H1 (cell line): ENCODE data around the gene CFAP97. TPM values are rescaled to one million over a fixed set of nuclear protein-coding genes. Genes with fewer than 3 reads are reported as not detected.

ENCODE experiments used
- CTCF ChIA-PET: fragments of 300-600 bp; sonication (Branson Sonifier 250); formaldehyde crosslinking; loops from one replicate; lab custom pipeline; 2021; ENCODE audit not compliant: partially characterized antibody; lab: Charles Lee
- POLR2A ChIA-PET: fragments of 300-600 bp; sonication (Branson Sonifier 250); formaldehyde crosslinking; loops from one replicate; lab custom pipeline; 2021; ENCODE audit warnings: inconsistent platforms; ENCODE audit not compliant: partially characterized antibody; lab: Charles Lee
- DNase-seq, 2 experiments: peaks; one replicate each; pipeline versions ENCODE4 v3.0.0 to v3.0.0-alpha.2; 2010 to 2022; ENCODE audit warnings: low spot score in 2 of 2, low read depth in 1 of 2, mixed read lengths in 1 of 2
- FAIRE-seq: peaks from 2 replicates; lab custom pipeline; 2011; peaks lifted over from hg19 to GRCh38; lab: Jason Lieb, UNC
- H2AFZ ChIP-seq: 2 replicates; pipeline ENCODE4 v1.8.1; 2012; ENCODE audit warnings: low read length, inconsistent platforms
- H2AK5ac ChIP-seq: 2 replicates; pipeline ENCODE4 v1.6.1; 2013; ENCODE audit warnings: low read depth, low read length
- H2BK120ac ChIP-seq: replicated peaks from 2 replicates; pipeline ENCODE3; 2013; ENCODE audit warnings: low read depth, low read length, inconsistent platforms
- H2BK12ac ChIP-seq: 2 replicates; pipeline ENCODE4 v1.6.1; 2013; ENCODE audit warnings: low read depth, low read length
- H2BK15ac ChIP-seq: 2 replicates; pipeline ENCODE4 v1.6.1; 2013; ENCODE audit warnings: low read length
- H2BK20ac ChIP-seq: 2 replicates; pipeline ENCODE4 v1.6.1; 2013; ENCODE audit warnings: low read length
- H2BK5ac ChIP-seq: 2 replicates; pipeline ENCODE4 v1.6.1; 2013; ENCODE audit warnings: low read depth, low read length
- H3K14ac ChIP-seq: 2 replicates; pipeline ENCODE4 v1.6.1; 2013; ENCODE audit warnings: inconsistent platforms; ENCODE audit not compliant: insufficient read length
- H3K18ac ChIP-seq: 2 replicates; pipeline ENCODE4 v1.6.1; 2013; ENCODE audit warnings: low read length; ENCODE audit errors: extremely low read depth
- H3K23ac ChIP-seq: 2 replicates; pipeline ENCODE4 v1.6.1; 2013; ENCODE audit warnings: inconsistent platforms; ENCODE audit not compliant: insufficient read length
- H3K23me2 ChIP-seq: 2 replicates; pipeline ENCODE4 v1.6.1; 2013; ENCODE audit warnings: low read depth, low read length
- H3K27ac ChIP-seq: 2 replicates; pipeline ENCODE4 v1.6.1; 2011; ENCODE audit warnings: low read depth, low read length, inconsistent platforms
- H3K27me3 ChIP-seq, 4 experiments: replicated peaks in 1 of 4; 1 replicate in 1 of 4; 2 replicates in 3 of 4; pipeline versions ENCODE4 v1.6.1 to v1.8.1; 2011 to 2013; ENCODE audit warnings: low read length in 3 of 4, mild to moderate bottlenecking in 3 of 4, inconsistent platforms in 2 of 4, mixed read lengths in 2 of 4, moderate library complexity in 1 of 4; ENCODE audit not compliant: control insufficient read depth in 3 of 4, insufficient read depth in 3 of 4; ENCODE audit errors: extremely low read depth in 1 of 4
- H3K36me3 ChIP-seq, 4 experiments: 2 replicates each; pipeline versions ENCODE4 v1.6.1 to v1.8.1; 2011 to 2013; ENCODE audit warnings: mild to moderate bottlenecking in 4 of 4, low read length in 3 of 4, moderate library complexity in 2 of 4, control low read depth in 1 of 4, inconsistent platforms in 1 of 4; ENCODE audit not compliant: insufficient read depth in 4 of 4, control insufficient read depth in 2 of 4
- H3K4ac ChIP-seq: replicated peaks from 2 replicates; pipeline ENCODE3; 2013; ENCODE audit warnings: low read length, low read depth, mixed read lengths, inconsistent platforms; ENCODE audit not compliant: insufficient read length
- H3K4me1 ChIP-seq, 4 experiments: replicated peaks in 1 of 4; 1 replicate in 1 of 4; 2 replicates in 3 of 4; pipeline versions ENCODE4 v1.6.1 to v1.8.1; 2011 to 2013; ENCODE audit warnings: low read length in 3 of 4, inconsistent platforms in 2 of 4, mixed read lengths in 1 of 4; ENCODE audit not compliant: insufficient read depth in 4 of 4, control insufficient read depth in 3 of 4
- H3K4me2 ChIP-seq, 2 experiments: 2 replicates each; pipeline versions ENCODE4 v1.6.1 to v1.8.1; 2011 to 2013; ENCODE audit warnings: low read depth in 2 of 2, low read length in 2 of 2, control low read depth in 1 of 2, inconsistent platforms in 1 of 2, mild to moderate bottlenecking in 1 of 2; ENCODE audit not compliant: insufficient read depth in 1 of 2
- H3K4me3 ChIP-seq, 4 experiments: fragments of 200-600, 300-600 bp in 1 of 4; sonication (generic), shearing (Covaris generic), sonication (Bioruptor Twin) in 1 of 4; 2 replicates each; pipeline versions ENCODE4 v1.5.1 to v1.8.1; 2011 to 2016; ENCODE audit warnings: low read length in 4 of 4, low read depth in 3 of 4, control low read depth in 2 of 4, inconsistent platforms in 2 of 4, mild to moderate bottlenecking in 2 of 4, mixed read lengths in 1 of 4, moderate library complexity in 1 of 4; ENCODE audit not compliant: insufficient read depth in 2 of 4; ENCODE audit errors: extremely low read depth in 1 of 4
- H3K56ac ChIP-seq: replicated peaks from 2 replicates; pipeline ENCODE3; 2013; ENCODE audit warnings: low read depth, mild to moderate bottlenecking, mixed read lengths, low read length, inconsistent platforms; ENCODE audit not compliant: insufficient read length
- H3K79me1 ChIP-seq: 2 replicates; pipeline ENCODE4 v1.6.1; 2013; ENCODE audit warnings: low read depth, low read length, control low read depth
- H3K79me2 ChIP-seq, 2 experiments: 2 replicates each; pipeline versions ENCODE4 v1.6.1 to v1.8.1; 2012 to 2013; ENCODE audit warnings: low read length in 2 of 2, mild to moderate bottlenecking in 2 of 2, inconsistent platforms in 1 of 2; ENCODE audit not compliant: insufficient read depth in 2 of 2, control insufficient read depth in 1 of 2
- H3K9ac ChIP-seq, 4 experiments: replicated peaks in 1 of 4; 1 replicate in 1 of 4; 2 replicates in 3 of 4; pipeline versions ENCODE4 v1.6.1 to v1.8.1; 2011 to 2013; ENCODE audit warnings: low read depth in 3 of 4, low read length in 3 of 4, control low read depth in 2 of 4, mild to moderate bottlenecking in 2 of 4, moderate library complexity in 2 of 4, inconsistent platforms in 1 of 4; ENCODE audit errors: extremely low read depth in 1 of 4
- H3K9me3 ChIP-seq, 2 experiments: 2 replicates each; pipeline versions ENCODE4 v1.6.1 to v1.8.1; 2012 to 2013; ENCODE audit warnings: mild to moderate bottlenecking in 2 of 2, moderate library complexity in 2 of 2, control low read depth in 1 of 2, inconsistent platforms in 1 of 2, low read depth in 1 of 2, low read length in 1 of 2, mixed read lengths in 1 of 2; ENCODE audit not compliant: insufficient read depth in 2 of 2
- H4K20me1 ChIP-seq, 2 experiments: replicated peaks in 1 of 2; 2 replicates each; pipeline versions ENCODE3 to v1.8.1; 2011 to 2013; ENCODE audit warnings: inconsistent platforms in 2 of 2, low read length in 2 of 2, mild to moderate bottlenecking in 1 of 2; ENCODE audit not compliant: insufficient read depth in 2 of 2, control insufficient read depth in 1 of 2
- H4K5ac ChIP-seq: 2 replicates; pipeline ENCODE4 v1.6.1; 2013; ENCODE audit warnings: low read length, low read depth, mixed read lengths, inconsistent platforms; ENCODE audit not compliant: insufficient read length
- H4K8ac ChIP-seq: 2 replicates; pipeline ENCODE4 v1.8.0; 2013; ENCODE audit warnings: mild to moderate bottlenecking, moderate library complexity, low read length, inconsistent platforms; ENCODE audit not compliant: insufficient read depth; ENCODE audit errors: extremely low read depth
- H4K91ac ChIP-seq: replicated peaks from 2 replicates; pipeline ENCODE3; 2013; ENCODE audit warnings: low read length, mixed read lengths, inconsistent platforms; ENCODE audit not compliant: insufficient read length
- ATF2 ChIP-seq: IDR thresholded peaks from 2 replicates; pipeline ENCODE4 v1.6.1; 2012; ENCODE audit warnings: low read length, inconsistent platforms
- ATF3 ChIP-seq: IDR thresholded peaks from 2 replicates; pipeline ENCODE4 v1.6.1; 2011; ENCODE audit warnings: low read depth, mild to moderate bottlenecking, low read length; ENCODE audit not compliant: insufficient read depth
- CHD1 ChIP-seq: IDR thresholded peaks from 2 replicates; pipeline ENCODE4 v1.6.1; 2012; ENCODE audit warnings: low read depth, low read length, improper control_type of control experiment
- CREB1 ChIP-seq: IDR thresholded peaks from 2 replicates; pipeline ENCODE4 v1.6.1; 2012; ENCODE audit warnings: inconsistent platforms
- CTCF ChIP-seq, 3 experiments: IDR thresholded peaks; 1 replicate in 2 of 3; 2 replicates in 1 of 3; pipeline versions ENCODE4 v1.5.1 to v1.6.1; 2011; ENCODE audit warnings: low read length in 3 of 3, mild to moderate bottlenecking in 3 of 3, inconsistent platforms in 2 of 3, low read depth in 1 of 3, moderate library complexity in 1 of 3; ENCODE audit not compliant: insufficient read depth in 1 of 3; ENCODE audit errors: control extremely low read depth in 1 of 3
- EP300 ChIP-seq, 2 experiments: IDR thresholded peaks; 1 replicate in 1 of 2; 2 replicates in 1 of 2; pipeline ENCODE4 v1.6.1; 2011 to 2012; ENCODE audit warnings: low read depth in 2 of 2, low read length in 2 of 2, mild to moderate bottlenecking in 2 of 2, borderline replicate concordance in 1 of 2, inconsistent platforms in 1 of 2, moderate library complexity in 1 of 2
- KDM1A ChIP-seq: fragments of 200-600, 300-600 bp; sonication (generic); IDR thresholded peaks from 2 replicates; pipeline ENCODE4 v1.7.1; 2016; ENCODE audit warnings: mild to moderate bottlenecking, low read length, borderline replicate concordance
- TCF12 ChIP-seq: IDR thresholded peaks from 2 replicates; pipeline ENCODE4 v1.6.1; 2011; ENCODE audit warnings: low read depth, mild to moderate bottlenecking, low read length
- WGBS, 2 experiments: shearing (Covaris generic) in 1 of 2; methylation state at CpG; one replicate each; pipeline versions ENCODE4 v1.1.6 to v1.1.7; 2013 to 2015; ENCODE audit warnings: low lambda C conversion rate in 2 of 2, mixed read lengths in 2 of 2, inconsistent platforms in 1 of 2, low coverage in 1 of 2, missing lambda C conversion rate in 1 of 2; ENCODE audit not compliant: insufficient replicate concordance in 2 of 2, insufficient coverage in 1 of 2, insufficient read length in 1 of 2; ENCODE audit errors: extremely low coverage in 1 of 2, missing lambda C conversion rate in 1 of 2; 5-methylcytosine and 5-hydroxymethylcytosine counted together
- polyA plus RNA-seq, 7 experiments: library from polyadenylated mRNA; depleted of rRNA in 3 of 7; stranded (reverse) in 5 of 7; unstranded in 2 of 7; fragments of >200 nt in 5 of 7; fragments of 200-250 nt in 2 of 7; gene quantifications; 1 replicate in 5 of 7; 2 replicates in 1 of 7; 4 replicates in 1 of 7; pipeline versions ENCODE4 v1.2.1 to v1.2.3, GENCODE V29; 2011 to 2013; ENCODE audit warnings: missing spikeins in 2 of 7, mixed read lengths in 2 of 7
- total RNA-seq: library from RNA; stranded (reverse); fragmentation: NEBNext Ultra II Directional; extraction: Animal tissue kit (Norgen Biotek cat#: 25700); gene quantifications from 2 replicates; pipeline ENCODE4 v1.2.1, GENCODE V29; 2021

The CFAP97 gene
- total and polyA plus RNA-seq, 2 of the 8 experiments (the other 6 are each of a cell fraction or from before 2014, with no cell fraction given) = 9.2 to 40.4 TPM

DNA sequence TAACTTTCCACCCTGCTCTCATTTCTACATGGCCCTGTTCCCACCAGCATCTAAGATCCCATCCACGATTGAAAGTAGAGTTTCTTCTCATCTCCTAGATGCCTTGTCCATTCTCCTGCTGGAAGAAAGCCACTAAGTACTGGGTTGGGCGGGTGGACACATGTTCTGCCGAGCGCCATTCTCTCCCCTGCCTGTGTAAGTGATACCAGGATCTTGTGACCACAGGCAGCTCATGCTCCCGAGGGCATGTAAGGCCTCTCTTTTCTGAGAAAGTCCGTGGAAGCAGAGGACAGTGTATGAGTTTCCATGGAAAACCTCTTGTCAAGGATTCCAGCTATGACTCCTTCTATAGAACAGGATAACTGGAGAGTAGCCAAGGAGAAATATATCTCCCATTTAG is 64.1 kb downstream of the CFAP97 start:
- no peak overlapping the region for H4K91ac ChIP-seq
- peaks cover 0 to 2% (median under 1%) of the 10 kb centered on the region in 4 experiments; a peak in 2 of 8 replicates for H3K36me3 ChIP-seq
- no peak for FAIRE-seq
- 76% methylated on average over 6 of the region's 6 CpGs; no CpG with 5 or more reads in 1 of the 2 experiments for WGBS, 2 experiments
- no peak overlapping the region for H3K56ac ChIP-seq
- H3K4ac ChIP-seq = no peak overlapping the region
- peaks cover under 1 to 4% of the 10 kb centered on the region in 2 experiments for H4K20me1 ChIP-seq
- H3K79me1 ChIP-seq = no peaks in the 10 kb centered on the region; the same call in 1 of the 2 replicates
- H2BK5ac ChIP-seq = no peak overlapping the region
- H2AFZ ChIP-seq = no peak overlapping the region
- H3K23me2 ChIP-seq = peaks cover 13% of the 10 kb centered on the region; the same call in 1 of the 2 replicates
- no peak overlapping the region for H2BK15ac ChIP-seq
- H4K8ac ChIP-seq = no peak overlapping the region
- H3K27me3 ChIP-seq = no peaks in the 10 kb centered on the region; a peak in 1 of 7 replicates
- H2AK5ac ChIP-seq = no peak overlapping the region
- H3K4me3 ChIP-seq = no peak overlapping the region
- no peak overlapping the region for H2BK12ac ChIP-seq
- H3K9ac ChIP-seq = no peak overlapping the region
- H3K9me3 ChIP-seq = no peaks in the 10 kb centered on the region
- no peak overlapping the region for H3K4me2 ChIP-seq
- H2BK120ac ChIP-seq = no peak overlapping the region
- no peak overlapping the region for H3K14ac ChIP-seq
- ChIA-PET CTCF (interaction anchor here (1.0 to 11.4 kb wide), 6 partner anchors 11 to 898 kb away, joined by 3 to 167 read pairs (median 4); no protein-coding TSS in a partner anchor), POLR2A (no interaction called here)
- H3K79me2 ChIP-seq = peaks cover 0 to 10% of the 10 kb centered on the region in 2 experiments; a peak in 2 of 4 replicates
- no peak overlapping the region for H3K23ac ChIP-seq
- no peak for DNase-seq
- H3K27ac ChIP-seq = no peak overlapping the region
- H4K5ac ChIP-seq = no peak overlapping the region
- peaks cover 0 to 8% (median 5%) of the 10 kb centered on the region in 4 experiments; a peak in 5 of 7 replicates for H3K4me1 ChIP-seq
- H3K18ac ChIP-seq = no peak overlapping the region
- no peak overlapping the region for H2BK20ac ChIP-seq
- no peak for TF ChIP-seq CTCF (IDR thresholded peaks at IDR 0.05; ENCODE audit: control extremely low read depth in 1 of 3, insufficient read depth in 1 of 3, low read depth in 1 of 3, low read length in 3 of 3)
- TF ChIP-seq EP300 (IDR thresholded peaks at IDR 0.05; ENCODE audit: borderline replicate concordance in 1 of 2, low read depth in 2 of 2, low read length in 2 of 2) = no peak
- TF ChIP-seq ATF3 = no peak
- no peak for TF ChIP-seq KDM1A
- no peak for TF ChIP-seq ATF2
- no peak for TF ChIP-seq CHD1
- no peak for TF ChIP-seq CREB1
- TF ChIP-seq TCF12 = no peak
